A673 (cell line): ENCODE measurements around the gene PCDHB7.
"Not testable (repeated sequence)": the region's sequence is repeated elsewhere in the genome, so short reads cannot be mapped to it uniquely, and the experiment has no call there.

Experiments
- EZH2 ChIP-seq: fragments of 200-600 bp; sonication (generic); IDR thresholded peaks from 2 replicates; pipeline ENCODE4 v1.6.1; 2017; ENCODE audit warnings: borderline replicate concordance, low read depth, mild to moderate bottlenecking, mixed read lengths, antibody characterized with exemption, low read length; ENCODE audit not compliant: poor library complexity, severe bottlenecking
- TF ChIP-seq, protein P1 (sequence below): fragments of 300-800, 200-600 bp; sonication (generic); conservative IDR thresholded peaks from 2 replicates; pipeline ENCODE4 v1.5.1; 2017; ENCODE audit warnings: low read depth, mild to moderate bottlenecking, antibody characterized with exemption, low read length, moderate library complexity, mixed read lengths

- TF ChIP-seq, protein P1, sequence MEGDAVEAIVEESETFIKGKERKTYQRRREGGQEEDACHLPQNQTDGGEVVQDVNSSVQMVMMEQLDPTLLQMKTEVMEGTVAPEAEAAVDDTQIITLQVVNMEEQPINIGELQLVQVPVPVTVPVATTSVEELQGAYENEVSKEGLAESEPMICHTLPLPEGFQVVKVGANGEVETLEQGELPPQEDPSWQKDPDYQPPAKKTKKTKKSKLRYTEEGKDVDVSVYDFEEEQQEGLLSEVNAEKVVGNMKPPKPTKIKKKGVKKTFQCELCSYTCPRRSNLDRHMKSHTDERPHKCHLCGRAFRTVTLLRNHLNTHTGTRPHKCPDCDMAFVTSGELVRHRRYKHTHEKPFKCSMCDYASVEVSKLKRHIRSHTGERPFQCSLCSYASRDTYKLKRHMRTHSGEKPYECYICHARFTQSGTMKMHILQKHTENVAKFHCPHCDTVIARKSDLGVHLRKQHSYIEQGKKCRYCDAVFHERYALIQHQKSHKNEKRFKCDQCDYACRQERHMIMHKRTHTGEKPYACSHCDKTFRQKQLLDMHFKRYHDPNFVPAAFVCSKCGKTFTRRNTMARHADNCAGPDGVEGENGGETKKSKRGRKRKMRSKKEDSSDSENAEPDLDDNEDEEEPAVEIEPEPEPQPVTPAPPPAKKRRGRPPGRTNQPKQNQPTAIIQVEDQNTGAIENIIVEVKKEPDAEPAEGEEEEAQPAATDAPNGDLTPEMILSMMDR, result not testable (repeated sequence)
- not testable (repeated sequence) for TF ChIP-seq EZH2
Measured at GRCh38 chr5:141184117-141184855, 11.8 kb downstream of the PCDHB7 start.
